ENCODE data around the gene LCT.

The LCT gene

DNA sequence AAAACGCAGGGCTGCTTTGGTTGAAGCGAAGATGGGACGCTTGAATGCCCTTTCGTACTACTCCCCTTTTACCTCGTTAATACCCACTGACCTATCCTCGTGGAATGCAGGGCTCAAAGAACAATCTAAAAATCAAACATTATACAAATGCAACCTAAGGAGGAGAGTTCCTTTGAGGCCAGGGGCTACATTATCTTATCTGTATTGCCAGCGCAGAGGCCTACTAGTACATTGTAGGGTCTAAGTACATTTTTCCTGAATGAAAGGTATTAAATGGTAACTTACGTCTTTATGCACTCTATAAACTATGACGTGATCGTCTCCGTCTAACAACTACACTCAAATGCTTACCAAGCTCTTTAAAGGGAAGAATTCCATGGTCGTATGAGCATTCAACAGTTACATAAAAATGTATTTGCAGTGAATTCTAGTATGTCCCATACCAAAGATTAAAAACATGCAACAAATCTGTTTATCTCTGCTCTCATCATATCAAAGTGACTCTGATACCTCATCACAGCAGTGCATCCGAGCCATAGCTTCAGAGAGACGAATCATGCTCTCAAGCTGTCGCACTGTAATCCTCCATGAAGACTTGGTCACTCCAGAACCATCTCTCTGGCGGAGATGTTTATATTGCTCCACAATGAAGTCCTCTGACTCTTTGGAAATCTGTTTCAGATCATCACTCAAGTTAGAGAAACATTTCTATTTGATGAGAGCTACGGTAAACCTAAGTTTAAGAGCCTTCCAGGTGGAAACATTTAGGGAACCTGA is 14.1 kb upstream of the LCT start (continued):
- TF ChIP-seq ZBTB8A (tag by site-specific recombination; IDR thresholded peaks at IDR 0.05) = no peak
- no peak for TF ChIP-seq ZNF747 (tag by site-specific recombination; IDR thresholded peaks at IDR 0.05)
- TF ChIP-seq ZNF274 (IDR thresholded peaks at IDR 0.05; ENCODE audit: low read length) = no peak
- TF ChIP-seq ZNF274 (tag by site-specific recombination; IDR thresholded peaks at IDR 0.05; ENCODE audit: borderline replicate concordance) = no peak
- no peak for TF ChIP-seq BCL11B (tag by site-specific recombination; IDR thresholded peaks at IDR 0.05; ENCODE audit: low read depth)
- TF ChIP-seq ZNF302 (tag by site-specific recombination; IDR thresholded peaks at IDR 0.05; ENCODE audit: low read depth) = no peak

- POLR2A ChIA-PET = no interaction called here
Measured at GRCh38 chr2:135849087-135849486, 12.1 kb upstream of the LCT start.

GRCh38 chr2:135845997-135846396 is 9.0 kb upstream of the LCT start:
- H3K27ac ChIP-seq (ENCODE audit: extremely low read depth, low read depth, low read length) = no peak overlapping the region
- no peak overlapping the region for H3K4me3 ChIP-seq (ENCODE audit: low read depth, low read length)
- peaks cover 66 to 94% of the 10 kb centered on the region in 2 experiments for H3K36me3 ChIP-seq (ENCODE audit: control insufficient read depth in 2 of 2, insufficient read depth in 1 of 2, low read length in 2 of 2)
- CTCF ChIA-PET = interaction anchor here (0.5 kb wide), 1 partner anchor 81 kb away, joined by 3 read pairs; no protein-coding TSS in a partner anchor
- no peaks in the 10 kb centered on the region for H3K4me1 ChIP-seq (ENCODE audit: control insufficient read depth, insufficient read depth, low read length)
- TF ChIP-seq ZNF157 (tag by site-specific recombination; IDR thresholded peaks at IDR 0.05) = no peak
- no peak for TF ChIP-seq ZBTB1 (tag by site-specific recombination; IDR thresholded peaks at IDR 0.05)
- TF ChIP-seq, protein P1, sequence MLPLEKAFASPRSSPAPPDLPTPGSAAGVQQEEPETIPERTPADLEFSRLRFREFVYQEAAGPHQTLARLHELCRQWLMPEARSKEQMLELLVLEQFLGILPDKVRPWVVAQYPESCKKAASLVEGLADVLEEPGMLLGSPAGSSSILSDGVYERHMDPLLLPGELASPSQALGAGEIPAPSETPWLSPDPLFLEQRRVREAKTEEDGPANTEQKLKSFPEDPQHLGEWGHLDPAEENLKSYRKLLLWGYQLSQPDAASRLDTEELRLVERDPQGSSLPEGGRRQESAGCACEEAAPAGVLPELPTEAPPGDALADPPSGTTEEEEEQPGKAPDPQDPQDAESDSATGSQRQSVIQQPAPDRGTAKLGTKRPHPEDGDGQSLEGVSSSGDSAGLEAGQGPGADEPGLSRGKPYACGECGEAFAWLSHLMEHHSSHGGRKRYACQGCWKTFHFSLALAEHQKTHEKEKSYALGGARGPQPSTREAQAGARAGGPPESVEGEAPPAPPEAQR (tag by site-specific recombination; IDR thresholded peaks at IDR 0.05) = no peak
- no peak for TF ChIP-seq ZNF629 (tag by site-specific recombination; IDR thresholded peaks at IDR 0.05)
- no peak for TF ChIP-seq ZNF302 (tag by site-specific recombination; IDR thresholded peaks at IDR 0.05; ENCODE audit: low read depth)
- TF ChIP-seq KLF1 (tag by site-specific recombination; IDR thresholded peaks at IDR 0.05) = no peak
- no peak for TF ChIP-seq ZNF548 (tag by site-specific recombination; IDR thresholded peaks at IDR 0.05)
- no peak for TF ChIP-seq GLIS1 (tag by site-specific recombination; IDR thresholded peaks at IDR 0.05)
- TF ChIP-seq BCL11B (tag by site-specific recombination; IDR thresholded peaks at IDR 0.05; ENCODE audit: low read depth) = no peak
- no peak for TF ChIP-seq ZNF214 (tag by site-specific recombination; IDR thresholded peaks at IDR 0.05; ENCODE audit: borderline replicate concordance)
- H3K9me3 ChIP-seq (ENCODE audit: control insufficient read depth, insufficient read depth, low read depth, low read length) = no peaks in the 10 kb centered on the region
- POLR2A ChIA-PET = no interaction called here

More at GRCh38 chr2:135849087-135849486, 12.1 kb upstream of the LCT start:
- H3K4me1 ChIP-seq (ENCODE audit: control insufficient read depth, insufficient read depth, low read length) = no peaks in the 10 kb centered on the region
- no peak overlapping the region for H3K27ac ChIP-seq (ENCODE audit: extremely low read depth, low read depth, low read length)
- peaks cover 79 to 97% of the 10 kb centered on the region in 2 experiments for H3K36me3 ChIP-seq (ENCODE audit: control insufficient read depth in 2 of 2, insufficient read depth in 1 of 2, low read length in 2 of 2)
- TF ChIP-seq, protein P2, sequence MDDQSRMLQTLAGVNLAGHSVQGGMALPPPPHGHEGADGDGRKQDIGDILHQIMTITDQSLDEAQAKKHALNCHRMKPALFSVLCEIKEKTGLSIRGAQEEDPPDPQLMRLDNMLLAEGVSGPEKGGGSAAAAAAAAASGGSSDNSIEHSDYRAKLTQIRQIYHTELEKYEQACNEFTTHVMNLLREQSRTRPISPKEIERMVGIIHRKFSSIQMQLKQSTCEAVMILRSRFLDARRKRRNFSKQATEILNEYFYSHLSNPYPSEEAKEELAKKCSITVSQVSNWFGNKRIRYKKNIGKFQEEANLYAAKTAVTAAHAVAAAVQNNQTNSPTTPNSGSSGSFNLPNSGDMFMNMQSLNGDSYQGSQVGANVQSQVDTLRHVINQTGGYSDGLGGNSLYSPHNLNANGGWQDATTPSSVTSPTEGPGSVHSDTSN (CRISPR knock-in tag; IDR thresholded peaks at IDR 0.05) = no peak
- TF ChIP-seq ZXDB (tag by site-specific recombination; IDR thresholded peaks at IDR 0.05) = no peak
- no peak for TF ChIP-seq ZNF548 (tag by site-specific recombination; IDR thresholded peaks at IDR 0.05)
- no peak for TF ChIP-seq ZNF830 (tag by site-specific recombination; IDR thresholded peaks at IDR 0.05; ENCODE audit: low read depth)
- no peak for TF ChIP-seq BCL11B (tag by site-specific recombination; IDR thresholded peaks at IDR 0.05; ENCODE audit: low read depth)
- no peak for TF ChIP-seq ZNF404 (tag by site-specific recombination; IDR thresholded peaks at IDR 0.05)
- no peak for TF ChIP-seq ZIC2 (tag by site-specific recombination; IDR thresholded peaks at IDR 0.05)
- no peaks in the 10 kb centered on the region for H3K9me3 ChIP-seq (ENCODE audit: control insufficient read depth, insufficient read depth, low read depth, low read length)
- CTCF ChIA-PET = interaction anchor here (1.0 kb wide), 1 partner anchor 845 kb away, joined by 3 read pairs; no protein-coding TSS in a partner anchor
- no peak overlapping the region for H3K4me3 ChIP-seq (ENCODE audit: low read depth, low read length)
